Mucosa of stomach (tissue), 1 donor: ENCODE results near the gene CTNND2.

Source experiments
- H3K27me3 ChIP-seq: one replicate; pipeline ENCODE4 v1.7.0; 2013; ENCODE audit warnings: mild to moderate bottlenecking, low read length; ENCODE audit not compliant: control insufficient read depth, insufficient read depth
- H3K36me3 ChIP-seq: one replicate; pipeline ENCODE4 v1.7.0; 2013; ENCODE audit warnings: low read length; ENCODE audit not compliant: control insufficient read depth, insufficient read depth
- H3K4me1 ChIP-seq: one replicate; pipeline ENCODE4 v1.7.0; 2013; ENCODE audit warnings: mild to moderate bottlenecking, low read length; ENCODE audit not compliant: control insufficient read depth, insufficient read depth
- H3K4me3 ChIP-seq: one replicate; pipeline ENCODE4 v1.7.0; 2013; ENCODE audit warnings: low read length
- H3K9ac ChIP-seq: one replicate; pipeline ENCODE4 v1.7.0; 2013; ENCODE audit warnings: mild to moderate bottlenecking, low read length, moderate library complexity
- H3K9me3 ChIP-seq: one replicate; pipeline ENCODE4 v1.7.0; 2013; ENCODE audit warnings: mild to moderate bottlenecking, low read length, moderate library complexity; ENCODE audit not compliant: control insufficient read depth
- donor health status: Pancreatic carcinoma.

The CTNND2 gene

GRCh38 chr5:11560915-11561697, 343.1 kb downstream of the CTNND2 start:
- H3K9me3 ChIP-seq, result no peaks in the 10 kb centered on the region
- no peaks in the 10 kb centered on the region for H3K27me3 ChIP-seq
- no peak overlapping the region for H3K4me3 ChIP-seq
- no peaks in the 10 kb centered on the region for H3K36me3 ChIP-seq
- no peaks in the 10 kb centered on the region for H3K4me1 ChIP-seq
- no peak overlapping the region for H3K9ac ChIP-seq

GRCh38 chr5:11557063-11557462, 347.2 kb downstream of the CTNND2 start:
- no peak overlapping the region for H3K4me3 ChIP-seq
- H3K9ac ChIP-seq, result no peak overlapping the region

GRCh38 chr5:11555171-11555570, 349.1 kb downstream of the CTNND2 start:
- no peak overlapping the region for H3K4me3 ChIP-seq
- no peak overlapping the region for H3K9ac ChIP-seq
- H3K9me3 ChIP-seq, result no peaks in the 10 kb centered on the region
- no peaks in the 10 kb centered on the region for H3K4me1 ChIP-seq
- H3K36me3 ChIP-seq, result no peaks in the 10 kb centered on the region
- peaks cover 2% of the 10 kb centered on the region for H3K27me3 ChIP-seq

More at GRCh38 chr5:11557063-11557462, 347.2 kb downstream of the CTNND2 start:
- Histone ChIP-seq H3K9me3 (no peaks in the 10 kb centered on the region), H3K36me3 (no peaks in the 10 kb centered on the region), H3K4me1 (no peaks in the 10 kb centered on the region), H3K27me3 (no peaks in the 10 kb centered on the region)

GRCh38 chr5:11547730-11548129, 356.5 kb downstream of the CTNND2 start:
- Histone ChIP-seq H3K9ac (no peak overlapping the region), H3K9me3 (no peaks in the 10 kb centered on the region), H3K4me1 (no peaks in the 10 kb centered on the region), H3K27me3 (peaks cover 2% of the 10 kb centered on the region), H3K36me3 (no peaks in the 10 kb centered on the region), H3K4me3 (no peak overlapping the region)

GRCh38 chr5:11547140-11547539, 357.1 kb downstream of the CTNND2 start:
- no peaks in the 10 kb centered on the region for H3K36me3 ChIP-seq
- no peak overlapping the region for H3K4me3 ChIP-seq
- peaks cover 2% of the 10 kb centered on the region for H3K27me3 ChIP-seq
- no peak overlapping the region for H3K9ac ChIP-seq
- no peaks in the 10 kb centered on the region for H3K4me1 ChIP-seq
- no peaks in the 10 kb centered on the region for H3K9me3 ChIP-seq

- no peaks in the 10 kb centered on the region for H3K4me1 ChIP-seq
- no peaks in the 10 kb centered on the region for H3K9me3 ChIP-seq
- H3K36me3 ChIP-seq, result no peaks in the 10 kb centered on the region
- no peak overlapping the region for H3K9ac ChIP-seq
- no peaks in the 10 kb centered on the region for H3K27me3 ChIP-seq
- no peak overlapping the region for H3K4me3 ChIP-seq
Measured at GRCh38 chr5:11540112-11540511, 364.1 kb downstream of the CTNND2 start.

GRCh38 chr5:11531811-11532555, 372.3 kb downstream of the CTNND2 start:
- Histone ChIP-seq H3K27me3 (no peaks in the 10 kb centered on the region), H3K4me1 (no peaks in the 10 kb centered on the region), H3K9ac (no peak overlapping the region), H3K9me3 (no peaks in the 10 kb centered on the region), H3K36me3 (no peaks in the 10 kb centered on the region), H3K4me3 (no peak overlapping the region)

- Histone ChIP-seq H3K9ac (no peak overlapping the region), H3K27me3 (no peaks in the 10 kb centered on the region), H3K9me3 (no peaks in the 10 kb centered on the region), H3K36me3 (no peaks in the 10 kb centered on the region), H3K4me3 (no peak overlapping the region), H3K4me1 (no peaks in the 10 kb centered on the region)
Measured at GRCh38 chr5:11528720-11529119, 375.5 kb downstream of the CTNND2 start.

GRCh38 chr5:11527652-11528349, 376.4 kb downstream of the CTNND2 start:
- H3K36me3 ChIP-seq, result no peaks in the 10 kb centered on the region

GRCh38 chr5:11525020-11525419, 379.2 kb downstream of the CTNND2 start:
- Histone ChIP-seq H3K4me1 (no peaks in the 10 kb centered on the region), H3K27me3 (no peaks in the 10 kb centered on the region), H3K4me3 (no peak overlapping the region), H3K36me3 (no peaks in the 10 kb centered on the region), H3K9ac (no peak overlapping the region), H3K9me3 (no peaks in the 10 kb centered on the region)

More at GRCh38 chr5:11527652-11528349, 376.4 kb downstream of the CTNND2 start:
- Histone ChIP-seq H3K4me1 (no peaks in the 10 kb centered on the region), H3K9ac (no peak overlapping the region), H3K27me3 (no peaks in the 10 kb centered on the region), H3K4me3 (no peak overlapping the region), H3K9me3 (no peaks in the 10 kb centered on the region)

GRCh38 chr5:11524188-11524587, 380.1 kb downstream of the CTNND2 start:
- Histone ChIP-seq H3K4me3 (no peak overlapping the region), H3K9ac (no peak overlapping the region), H3K36me3 (no peaks in the 10 kb centered on the region), H3K27me3 (no peaks in the 10 kb centered on the region), H3K4me1 (no peaks in the 10 kb centered on the region), H3K9me3 (no peaks in the 10 kb centered on the region)

GRCh38 chr5:11522796-11523195, 381.4 kb downstream of the CTNND2 start:
- Histone ChIP-seq H3K27me3 (no peaks in the 10 kb centered on the region), H3K4me3 (no peak overlapping the region), H3K9me3 (no peaks in the 10 kb centered on the region), H3K9ac (no peak overlapping the region), H3K36me3 (no peaks in the 10 kb centered on the region), H3K4me1 (no peaks in the 10 kb centered on the region)
